Measurements from ENCODE around the gene NDUFA9. TPM values are rescaled to one million over a fixed set of nuclear protein-coding genes. Genes with fewer than 3 reads are reported as not detected.

The NDUFA9 gene
- total and polyA plus RNA-seq, 9 donors, result 75.2 to 112 (median 79.2) TPM

- H3K9me3 ChIP-seq (replicated peaks; ENCODE audit: control insufficient read depth, low read depth, low read length), result no peaks in the 10 kb centered on the region
- no peaks in the 10 kb centered on the region for H3K27me3 ChIP-seq (ENCODE audit: control insufficient read depth, insufficient read depth, low read length)
- WGBS (ENCODE audit: insufficient coverage), result no CpG with 5 or more reads among the region's 3 CpGs
- H3K4me1 ChIP-seq (ENCODE audit: control insufficient read depth, insufficient read depth, low read length), result no peaks in the 10 kb centered on the region
- no peak overlapping the region for H3K4me3 ChIP-seq (ENCODE audit: low read length)
- DNase-seq, result no peak
- peaks cover 62% of the 10 kb centered on the region for H3K36me3 ChIP-seq (ENCODE audit: control insufficient read depth, insufficient read depth, low read length)
- no peak overlapping the region for H3K27ac ChIP-seq (ENCODE audit: low read length)
Observed at GRCh38 chr12:4665236-4665635, 16.3 kb downstream of the NDUFA9 start.

GRCh38 chr12:4679711-4680110 lies 30.8 kb downstream of the NDUFA9 start:
- no peak for DNase-seq
- Histone ChIP-seq H3K27ac (ENCODE audit: low read length) (no peak overlapping the region), H3K4me3 (ENCODE audit: low read length) (no peak overlapping the region), H3K36me3 (ENCODE audit: control insufficient read depth, insufficient read depth, low read length) (peaks cover 22% of the 10 kb centered on the region), H3K9me3 (replicated peaks; ENCODE audit: control insufficient read depth, low read depth, low read length) (no peaks in the 10 kb centered on the region), H3K27me3 (ENCODE audit: control insufficient read depth, insufficient read depth, low read length) (no peaks in the 10 kb centered on the region), H3K4me1 (ENCODE audit: control insufficient read depth, insufficient read depth, low read length) (no peaks in the 10 kb centered on the region)
- 83% methylated on average over 2 of the region's 2 CpGs for WGBS (ENCODE audit: insufficient coverage)

GRCh38 chr12:4681732-4682131 lies 32.8 kb downstream of the NDUFA9 start:
- Histone ChIP-seq H3K9me3 (replicated peaks; ENCODE audit: control insufficient read depth, low read depth, low read length) (no peaks in the 10 kb centered on the region), H3K4me1 (ENCODE audit: control insufficient read depth, insufficient read depth, low read length) (no peaks in the 10 kb centered on the region), H3K27me3 (ENCODE audit: control insufficient read depth, insufficient read depth, low read length) (no peaks in the 10 kb centered on the region), H3K4me3 (ENCODE audit: low read length) (no peak overlapping the region), H3K27ac (ENCODE audit: low read length) (no peak overlapping the region), H3K36me3 (ENCODE audit: control insufficient read depth, insufficient read depth, low read length) (peaks cover 43% of the 10 kb centered on the region)
- WGBS (ENCODE audit: insufficient coverage), result no CpG with 5 or more reads among the region's 3 CpGs
- no peak for DNase-seq

GRCh38 chr12:4685317-4685716 lies 36.4 kb downstream of the NDUFA9 start:
- peaks cover 66% of the 10 kb centered on the region for H3K36me3 ChIP-seq (ENCODE audit: control insufficient read depth, insufficient read depth, low read length)
- H3K27me3 ChIP-seq (ENCODE audit: control insufficient read depth, insufficient read depth, low read length), result no peaks in the 10 kb centered on the region
- no peak for DNase-seq
- H3K4me1 ChIP-seq (ENCODE audit: control insufficient read depth, insufficient read depth, low read length), result no peaks in the 10 kb centered on the region
- 68% methylated on average over 6 of the region's 8 CpGs for WGBS (ENCODE audit: insufficient coverage)
- H3K27ac ChIP-seq (ENCODE audit: low read length), result no peak overlapping the region
- H3K9me3 ChIP-seq (replicated peaks; ENCODE audit: control insufficient read depth, low read depth, low read length), result no peaks in the 10 kb centered on the region
- H3K4me3 ChIP-seq (ENCODE audit: low read length), result no peak overlapping the region

GRCh38 chr12:4690760-4691159 lies 41.8 kb downstream of the NDUFA9 start:
- DNase-seq, result no peak
- WGBS (ENCODE audit: insufficient coverage), result 96% methylated on average over 5 of the region's 5 CpGs
- Histone ChIP-seq H3K27me3 (ENCODE audit: control insufficient read depth, insufficient read depth, low read length) (no peaks in the 10 kb centered on the region), H3K4me1 (ENCODE audit: control insufficient read depth, insufficient read depth, low read length) (no peaks in the 10 kb centered on the region), H3K36me3 (ENCODE audit: control insufficient read depth, insufficient read depth, low read length) (peaks cover 40% of the 10 kb centered on the region), H3K4me3 (ENCODE audit: low read length) (no peak overlapping the region), H3K27ac (ENCODE audit: low read length) (no peak overlapping the region), H3K9me3 (replicated peaks; ENCODE audit: control insufficient read depth, low read depth, low read length) (no peaks in the 10 kb centered on the region)

Other genes with a start within 250 kb of the NDUFA9 start
- 24.7 TPM for gene FGF6, start 203.3 kb upstream of the NDUFA9 start, total RNA-seq
- 10 to 100 TPM; 18.3 to 54.4 (median 30.2) TPM for gene FGF6, start 203.3 kb upstream of the NDUFA9 start, polyA plus RNA-seq (ENCODE audit: insufficient read depth in 1 of 8, insufficient read length in 8 of 8, low replicate concordance in 1 of 8)
- 10.7 TPM for gene RAD51AP1, start 110.2 kb upstream of the NDUFA9 start, total RNA-seq
- 10 to 100 TPM in 7 of 8 donors, 1 to 10 TPM in 1; 9.3 to 19.3 (median 12.0) TPM for gene RAD51AP1, start 110.2 kb upstream of the NDUFA9 start, polyA plus RNA-seq (ENCODE audit: insufficient read depth in 1 of 8, insufficient read length in 8 of 8, low replicate concordance in 1 of 8)
- 30.4 TPM for gene DYRK4, start 86.9 kb upstream of the NDUFA9 start, total RNA-seq
- 10 to 100 TPM; 13.5 to 22.8 (median 16.1) TPM for gene DYRK4, start 86.9 kb upstream of the NDUFA9 start, polyA plus RNA-seq (ENCODE audit: insufficient read depth in 1 of 8, insufficient read length in 8 of 8, low replicate concordance in 1 of 8)
- gene AKAP3, start 63 bp upstream of the NDUFA9 start, total RNA-seq, result 0.35 TPM
- gene AKAP3, start 63 bp upstream of the NDUFA9 start, polyA plus RNA-seq (ENCODE audit: insufficient read depth in 1 of 8, insufficient read length in 8 of 8, low replicate concordance in 1 of 8), result 1 to 10 TPM in 1 of 8 donors, under 1 TPM in 7; 0.39 to 1.1 (median 0.81) TPM
- 5.5 TPM for gene GALNT8, start 71.3 kb downstream of the NDUFA9 start, total RNA-seq
- gene GALNT8, start 71.3 kb downstream of the NDUFA9 start, polyA plus RNA-seq (ENCODE audit: insufficient read depth in 1 of 8, insufficient read length in 8 of 8, low replicate concordance in 1 of 8), result 1 to 10 TPM; 4.8 to 9.6 (median 7.0) TPM